Esophagus squamous epithelium (tissue), 5 donors: ENCODE results near the gene TRUB1. TPM values are rescaled to one million over a fixed set of nuclear protein-coding genes. Genes with fewer than 3 reads are reported as not detected.

Experiments used
- DNase-seq: peaks from one replicate; lab custom pipeline; 2025; lab: John Stamatoyannopoulos, UW
- H3K27ac ChIP-seq, 4 donors: fragments of 200-600 bp; sonication (generic); one replicate each; pipeline ENCODE4 v1.5.1; 2016 to 2019; ENCODE audit warnings: mild to moderate bottlenecking in 1 of 4
- H3K27me3 ChIP-seq, 4 donors: fragments of 200-600 bp; sonication (generic); 1 replicate in 3 of 4; 2 replicates in 1 of 4; pipeline versions ENCODE4 v1.5.1 to v1.6.0; 2017 to 2021; ENCODE audit warnings: antibody characterized with exemption in 1 of 4
- H3K36me3 ChIP-seq, 3 donors: fragments of 200-600 bp; sonication (generic); one replicate each; pipeline ENCODE4 v1.5.1; 2016 to 2019
- H3K4me1 ChIP-seq, 3 donors: fragments of 200-600 bp; sonication (generic); one replicate each; pipeline ENCODE4 v1.5.1; 2017 to 2019
- H3K4me3 ChIP-seq, 4 donors: fragments of 200-600 bp; sonication (generic); 1 replicate in 3 of 4; 2 replicates in 1 of 4; pipeline ENCODE4 v1.5.1; 2016 to 2019; ENCODE audit warnings: mild to moderate bottlenecking in 2 of 4, moderate library complexity in 1 of 4
- H3K9me3 ChIP-seq, 3 donors: fragments of 200-600 bp; sonication (generic); one replicate each; pipeline ENCODE4 v1.5.1; 2016 to 2019
- POLR2A ChIP-seq, 4 donors: fragments of 450-650 bp; IDR thresholded peaks; one replicate each; pipeline ENCODE4 v1.6.1; 2017; ENCODE audit warnings: antibody characterized with exemption in 4 of 4, mild to moderate bottlenecking in 4 of 4, moderate library complexity in 3 of 4
- WGBS, 2 donors: methylation state at CpG; one replicate each; pipeline ENCODE4 v1.1.5; 2018; 5-methylcytosine and 5-hydroxymethylcytosine counted together
- intact Hi-C: fragments of 100-400 bp; cut with DNase I; formaldehyde crosslinking; loops from one replicate; pipeline ENCODE4 v1.15.0; 2022
- small RNA-seq, 4 donors: library from RNA; depleted of rRNA; stranded (forward); fragments of <200 nt; gene quantifications; one replicate each; pipeline ENCODE3, GENCODE V24; 2016
- total RNA-seq, 4 donors: library from RNA; depleted of rRNA; stranded (reverse); fragments of >200 nt; gene quantifications; one replicate each; pipeline ENCODE4 v1.1.0, GENCODE V29; 2016
- TF ChIP-seq, protein P1 (sequence below), 6 experiments: fragments of 450-650 bp in 4 of 6; fragments of 200-600 bp in 2 of 6; sonication (generic) in 2 of 6; IDR thresholded peaks; one replicate each; pipeline ENCODE4 v1.5.1; 2016 to 2019; ENCODE audit warnings: antibody characterized with exemption in 6 of 6, mild to moderate bottlenecking in 4 of 6, moderate library complexity in 4 of 6
- donor health status: DM: yes; HTN: yes; CAD: no.

The TRUB1 gene
- total RNA-seq, 4 donors from 2014 or later: 11.0 to 20.6 (median 17.2) TPM

DNA sequence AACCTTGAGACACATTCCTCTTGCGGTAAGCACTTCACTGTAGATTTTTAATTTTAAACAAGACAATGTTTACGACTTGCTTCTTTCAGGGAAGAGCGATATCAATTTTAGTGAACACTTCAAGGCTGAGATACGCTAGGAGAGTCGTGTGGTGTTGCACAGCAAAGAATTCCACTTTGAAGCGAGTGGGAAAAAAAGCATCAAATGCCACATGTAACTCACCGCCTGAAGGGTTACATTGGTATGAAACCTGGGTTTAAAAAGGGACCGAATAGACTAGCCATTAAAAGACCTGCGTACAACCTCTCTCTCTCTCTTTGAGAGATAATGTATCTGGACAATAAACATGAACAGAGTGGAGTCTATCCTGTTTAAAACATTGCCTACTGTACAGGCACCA lies 86.4 kb downstream of the TRUB1 start:
- intact Hi-C loops: no loop called here
- Histone ChIP-seq H3K9me3 (no peaks in the 10 kb centered on the region), H3K4me1 (no peaks in the 10 kb centered on the region), H3K4me3 (no peak overlapping the region), H3K36me3 (no peaks in the 10 kb centered on the region), H3K27ac (no peak overlapping the region), H3K27me3 (no peaks in the 10 kb centered on the region)
- TF ChIP-seq POLR2A (IDR thresholded peaks at IDR 0.05): no peak
- TF ChIP-seq, protein P1, sequence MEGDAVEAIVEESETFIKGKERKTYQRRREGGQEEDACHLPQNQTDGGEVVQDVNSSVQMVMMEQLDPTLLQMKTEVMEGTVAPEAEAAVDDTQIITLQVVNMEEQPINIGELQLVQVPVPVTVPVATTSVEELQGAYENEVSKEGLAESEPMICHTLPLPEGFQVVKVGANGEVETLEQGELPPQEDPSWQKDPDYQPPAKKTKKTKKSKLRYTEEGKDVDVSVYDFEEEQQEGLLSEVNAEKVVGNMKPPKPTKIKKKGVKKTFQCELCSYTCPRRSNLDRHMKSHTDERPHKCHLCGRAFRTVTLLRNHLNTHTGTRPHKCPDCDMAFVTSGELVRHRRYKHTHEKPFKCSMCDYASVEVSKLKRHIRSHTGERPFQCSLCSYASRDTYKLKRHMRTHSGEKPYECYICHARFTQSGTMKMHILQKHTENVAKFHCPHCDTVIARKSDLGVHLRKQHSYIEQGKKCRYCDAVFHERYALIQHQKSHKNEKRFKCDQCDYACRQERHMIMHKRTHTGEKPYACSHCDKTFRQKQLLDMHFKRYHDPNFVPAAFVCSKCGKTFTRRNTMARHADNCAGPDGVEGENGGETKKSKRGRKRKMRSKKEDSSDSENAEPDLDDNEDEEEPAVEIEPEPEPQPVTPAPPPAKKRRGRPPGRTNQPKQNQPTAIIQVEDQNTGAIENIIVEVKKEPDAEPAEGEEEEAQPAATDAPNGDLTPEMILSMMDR (IDR thresholded peaks at IDR 0.05): no peak
- WGBS, 2 donors: 91 to 93% methylated on average over 9 of the region's 9 CpGs
- no peak for DNase-seq

DNA sequence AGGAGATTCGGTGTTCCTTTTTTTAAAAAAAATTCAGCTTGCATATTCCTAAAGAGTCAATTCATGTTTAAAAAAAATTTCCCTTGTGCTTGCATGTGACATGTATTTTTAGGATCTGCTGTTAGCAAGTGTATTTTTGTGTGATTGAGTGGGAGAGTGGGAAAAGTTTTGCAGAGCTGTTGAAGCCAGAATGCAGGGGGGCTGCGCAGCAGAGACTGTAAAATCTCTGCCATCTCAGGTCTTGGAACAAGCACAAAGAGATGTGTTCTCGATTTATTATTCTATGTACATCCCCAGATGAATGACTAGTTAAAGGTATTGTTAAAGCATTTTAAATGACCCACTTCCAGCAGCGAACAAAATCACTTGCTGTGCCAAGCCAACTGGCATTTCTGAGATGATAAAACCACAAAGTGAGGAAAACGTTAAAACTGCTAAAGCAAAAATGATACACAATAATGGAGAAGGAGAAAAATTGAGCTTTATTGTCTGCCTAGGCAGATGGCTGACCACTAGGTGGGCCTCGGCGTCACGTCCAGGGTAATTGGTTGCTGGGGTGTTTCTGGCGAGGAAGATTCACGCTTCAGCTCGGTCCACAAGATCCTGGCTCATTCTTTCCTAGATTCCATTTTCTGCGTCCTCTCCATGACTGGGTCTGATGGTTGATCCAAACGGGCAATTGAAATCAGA lies 88.2 kb downstream of the TRUB1 start:
- DNase-seq: no peak
- 74 to 77% methylated on average over 12 of the region's 13 CpGs for WGBS, 2 donors
- intact Hi-C loops: no loop called here

DNA sequence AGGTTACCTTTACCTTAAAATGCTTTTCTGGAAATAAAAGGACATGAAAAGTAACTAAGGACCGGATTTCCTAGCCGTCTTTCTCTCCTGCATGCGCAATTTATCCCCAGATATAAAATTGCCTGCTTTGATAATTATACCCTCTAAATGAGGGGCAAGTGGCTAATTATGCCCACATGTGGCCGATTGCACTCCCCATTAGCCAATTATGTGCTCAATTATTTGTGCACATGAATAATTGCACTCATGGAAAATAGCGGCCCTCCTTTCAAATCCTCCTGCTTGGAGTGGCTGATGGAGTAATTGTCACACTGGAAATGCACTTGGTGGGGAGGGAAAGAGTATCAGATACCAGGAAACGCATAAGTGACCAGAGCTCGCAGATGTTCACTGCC lies 88.7 kb downstream of the TRUB1 start:
- intact Hi-C loops: no loop called here
- WGBS, 2 donors: 81 to 83% methylated on average over 6 to 7 of the region's 7 CpGs
- TF ChIP-seq, protein P1 (IDR thresholded peaks at IDR 0.05): no peak
- TF ChIP-seq POLR2A (IDR thresholded peaks at IDR 0.05): no peak
- Histone ChIP-seq H3K27me3 (no peaks in the 10 kb centered on the region), H3K27ac (no peak overlapping the region), H3K4me3 (no peak overlapping the region), H3K9me3 (no peaks in the 10 kb centered on the region), H3K4me1 (no peaks in the 10 kb centered on the region), H3K36me3 (no peaks in the 10 kb centered on the region)
- no peak for DNase-seq

More for the DNA sequence above, 88.2 kb downstream of the TRUB1 start:
- Histone ChIP-seq H3K4me3 (no peak overlapping the region), H3K27ac (no peak overlapping the region), H3K27me3 (no peaks in the 10 kb centered on the region), H3K4me1 (no peaks in the 10 kb centered on the region), H3K36me3 (no peaks in the 10 kb centered on the region), H3K9me3 (no peaks in the 10 kb centered on the region)
- no peak for TF ChIP-seq POLR2A (IDR thresholded peaks at IDR 0.05)
- TF ChIP-seq, protein P1 (IDR thresholded peaks at IDR 0.05): no peak

Small RNAs within 50 kb of the gene (small RNA-seq; reads per million reads assigned to genes)
- gene RNU6-1121P: 0 reads per million in 4 donors

Other genes starting within 250 kb of the TRUB1 start
- gene FHIP2A, start 116.4 kb upstream of the TRUB1 start, total RNA-seq: 10 to 100 TPM in 1 of 4 donors, 1 to 10 TPM in 3; 4.8 to 16.2 (median 9.0) TPM
- 10 to 100 TPM in 1 of 4 donors, 1 to 10 TPM in 2, under 1 TPM in 1; 0.64 to 15.1 (median 2.6) TPM for gene ATRNL1, start 155.2 kb downstream of the TRUB1 start, total RNA-seq